Tibial nerve (tissue), 3 donors: ENCODE data around the gene TRIM69.

ENCODE experiments used
- CTCF ChIP-seq, 5 experiments: fragments of 200-600 bp in 3 of 5; fragments of 450-650 bp in 2 of 5; sonication (generic) in 3 of 5; IDR thresholded peaks; one replicate each; pipeline ENCODE4 v1.5.1; 2016 to 2019; ENCODE audit warnings: antibody characterized with exemption in 5 of 5, mild to moderate bottlenecking in 3 of 5, moderate library complexity in 2 of 5
- POLR2A ChIP-seq, 2 donors: fragments of 450-650 bp; IDR thresholded peaks; one replicate each; pipeline ENCODE4 v1.6.1; 2017; ENCODE audit warnings: antibody characterized with exemption in 2 of 2, mild to moderate bottlenecking in 2 of 2, moderate library complexity in 2 of 2

- no peak for TF ChIP-seq CTCF (IDR thresholded peaks at IDR 0.05)
- TF ChIP-seq POLR2A (IDR thresholded peaks at IDR 0.05) = no peak
Measured at GRCh38 chr15:44813231-44813630, 76.9 kb downstream of the TRIM69 start.
